Hematopoietic multipotent progenitor cell treated with erythropoietin and hydrocortisone succinate and interleukin-3 and kit ligand, for 15 days (in vitro differentiated cells): ENCODE results near the gene NKX2-8.
A peak's percentile ranks its signal among the peaks of the same experiment; 100 is the strongest.
"Not testable (repeated sequence)": the region's sequence is repeated elsewhere in the genome, so short reads cannot be mapped to it uniquely, and the experiment has no call there.

Experiments used
- DNase-seq: peaks from one replicate; pipeline ENCODE4 v3.0.0-alpha.2; 2015; ENCODE audit warnings: low spot score

Gene NKX2-8

DNA sequence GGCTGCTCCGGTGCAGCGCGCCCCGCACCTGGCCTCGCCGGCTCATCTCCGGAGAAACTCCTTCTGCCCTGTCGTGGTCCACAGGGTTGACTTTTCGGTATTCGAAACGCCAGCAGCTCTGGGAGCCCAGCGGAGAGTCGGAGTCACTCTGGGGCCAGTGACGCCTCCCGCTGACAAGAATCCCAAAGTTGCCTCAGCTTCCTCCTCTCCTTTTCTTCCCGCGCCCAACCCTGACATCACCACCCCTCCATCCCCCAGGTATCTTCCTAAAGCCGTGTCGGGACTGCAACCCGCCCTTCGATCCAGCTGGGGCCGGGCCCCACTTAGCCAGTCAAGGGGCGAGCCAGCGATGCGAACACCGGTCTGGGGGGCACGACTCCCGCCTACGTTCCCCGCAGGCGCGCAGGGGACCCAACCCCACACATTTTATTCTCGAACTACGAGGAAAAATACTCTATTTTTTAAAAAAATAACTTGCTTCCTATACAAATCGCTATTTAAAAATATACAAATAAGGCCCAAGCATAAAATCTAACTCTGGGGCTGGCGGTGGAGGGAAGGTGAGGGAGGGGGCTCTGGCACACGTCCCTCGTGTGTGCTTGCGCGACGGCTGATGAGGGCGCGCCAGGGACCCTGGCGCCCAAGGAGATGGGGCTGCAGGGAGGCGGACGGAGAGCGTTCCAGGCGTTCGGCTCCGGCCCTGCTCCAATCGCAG is 2.1 kb downstream of the NKX2-8 start:
- DNase-seq = no peak

DNA sequence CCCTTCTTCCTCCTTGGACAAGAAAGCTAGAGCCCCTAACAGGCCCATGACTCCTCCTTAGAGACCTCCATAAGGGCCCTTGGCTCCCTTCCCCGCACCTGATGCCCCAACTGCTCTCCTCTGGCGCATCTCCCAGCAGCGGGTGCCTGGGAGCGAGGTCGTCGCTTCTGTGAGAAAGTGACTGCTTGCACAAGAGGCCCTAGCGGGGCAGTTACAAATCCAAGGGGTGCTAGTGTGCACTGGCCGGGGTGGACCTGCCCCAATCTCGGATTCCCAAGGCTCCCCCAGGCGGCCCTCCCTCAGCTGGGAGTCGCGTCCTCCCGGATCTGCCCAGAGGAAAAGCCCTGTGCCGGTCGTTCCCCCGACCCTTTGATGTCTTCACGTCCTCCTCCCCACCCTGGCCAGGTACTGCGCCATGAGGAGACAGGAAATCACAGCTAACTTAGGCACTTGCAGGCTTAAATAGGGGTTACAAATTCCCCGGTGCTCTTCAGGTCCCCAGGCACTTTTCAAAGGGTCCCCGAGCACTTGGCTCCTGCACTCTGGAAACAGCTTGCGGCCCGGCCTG is 2.8 kb downstream of the NKX2-8 start:
- no peak for DNase-seq

DNA sequence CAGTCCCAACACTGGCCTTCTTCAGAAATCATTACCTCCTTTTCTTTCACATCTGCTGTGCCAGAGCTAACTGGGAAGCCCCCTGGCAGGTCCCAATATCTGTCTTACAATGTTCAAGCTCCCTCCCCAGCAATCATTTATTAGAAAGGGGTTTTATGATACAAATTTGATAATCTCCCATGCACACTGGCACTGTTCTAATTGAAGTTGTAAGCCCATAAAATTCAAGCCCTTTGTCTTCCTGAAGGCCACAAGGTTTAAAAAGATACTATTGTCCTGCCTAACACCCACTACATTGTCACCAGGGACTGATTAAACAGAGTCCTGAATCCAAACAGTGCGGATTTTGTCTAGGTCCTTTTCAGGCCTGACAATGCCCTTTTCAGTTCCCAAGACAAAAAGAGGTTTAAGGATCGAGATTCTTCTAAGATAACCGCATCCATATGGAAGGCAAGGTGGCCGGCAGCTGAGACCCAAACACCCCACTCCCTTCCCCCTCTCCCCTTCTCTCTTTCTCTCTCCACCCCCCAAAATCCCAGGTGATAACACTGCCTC is 3.3 kb downstream of the NKX2-8 start:
- DNase-seq = no peak

DNA sequence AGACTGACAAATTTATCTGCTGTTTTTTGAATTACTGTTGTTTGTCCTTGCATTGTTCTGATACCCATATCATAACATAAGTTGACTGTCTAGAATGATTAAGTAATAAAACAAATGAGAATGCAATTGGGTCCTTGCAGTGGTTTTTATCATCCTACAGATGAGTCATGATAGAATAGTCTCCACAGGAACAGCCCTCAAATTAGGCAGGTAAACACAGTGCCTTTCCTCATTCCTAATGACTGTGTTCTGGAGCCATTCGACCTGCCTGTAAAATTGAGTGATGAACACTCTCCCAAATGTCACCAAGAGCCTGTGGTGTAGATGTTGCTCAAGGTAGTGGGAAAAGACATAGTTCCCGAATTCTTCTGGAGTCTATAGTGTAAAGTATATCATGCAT is 12.3 kb downstream of the NKX2-8 start:
- DNase-seq = no peak

DNA sequence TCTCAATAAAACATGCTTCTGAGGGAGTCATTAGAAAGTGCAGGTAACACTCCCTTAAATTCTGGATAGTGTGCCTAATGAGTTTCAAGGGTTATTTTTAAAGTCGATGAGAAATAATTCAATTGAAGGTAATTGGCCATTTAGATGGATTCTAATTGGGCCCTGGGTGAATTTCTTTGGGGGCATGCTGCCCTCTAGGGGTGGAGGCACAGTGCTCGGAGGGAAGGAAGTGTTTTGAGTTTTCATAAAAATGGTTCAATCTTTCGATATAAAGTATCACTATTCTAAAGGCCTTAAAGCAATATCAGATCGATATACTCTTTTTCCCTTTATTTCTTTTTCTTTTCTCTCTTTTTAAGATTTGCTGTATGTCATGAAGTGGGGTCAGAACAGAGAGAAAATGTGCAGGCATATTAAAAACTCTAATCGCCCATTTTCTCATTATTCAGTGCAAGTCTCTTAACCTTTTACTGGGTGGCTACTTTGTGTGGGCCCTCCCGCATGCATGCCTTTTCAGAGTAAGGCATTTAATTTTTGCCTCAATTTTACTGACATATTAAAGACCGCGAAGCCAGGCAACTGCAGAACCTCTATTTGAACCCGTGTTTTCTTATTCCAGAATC is 25.5 kb downstream of the NKX2-8 start:
- peak; percentile 17 for DNase-seq

DNA sequence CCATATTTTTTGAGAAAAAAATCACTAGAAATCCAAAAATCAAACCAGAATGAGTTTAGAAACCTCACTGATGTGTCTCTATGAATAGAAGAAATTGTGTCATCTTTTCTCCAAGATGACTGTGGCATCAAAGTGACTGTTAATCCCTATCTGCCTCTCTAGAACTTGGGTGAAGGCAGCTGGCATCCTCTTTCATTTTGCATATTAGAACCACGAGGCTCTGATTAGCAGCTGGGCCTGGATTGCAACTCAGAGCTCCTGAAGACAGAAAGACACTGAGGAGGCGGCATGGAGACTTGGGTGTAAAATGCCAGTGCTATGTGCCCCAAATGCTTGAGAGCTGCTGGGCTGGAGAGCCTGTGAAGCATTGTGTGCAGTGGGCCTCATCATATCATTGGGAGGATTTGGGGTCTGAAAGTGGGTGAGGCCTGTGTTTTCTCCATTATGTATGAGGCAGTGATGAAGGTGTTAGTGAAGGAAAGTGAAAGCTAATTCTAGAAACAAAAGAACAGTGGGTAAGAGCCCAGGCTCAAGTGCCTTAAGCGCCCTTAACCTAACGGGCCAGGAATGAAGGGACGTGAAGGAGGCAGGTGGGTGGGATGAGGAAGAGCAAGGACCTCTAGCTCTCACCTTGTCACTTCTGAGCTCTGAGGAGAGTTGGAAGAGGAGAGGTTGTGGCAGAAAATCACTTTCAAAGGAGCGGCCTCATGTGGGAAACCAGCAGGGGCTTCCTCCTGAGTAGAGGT is 26.2 kb downstream of the NKX2-8 start:
- no peak for DNase-seq

DNA sequence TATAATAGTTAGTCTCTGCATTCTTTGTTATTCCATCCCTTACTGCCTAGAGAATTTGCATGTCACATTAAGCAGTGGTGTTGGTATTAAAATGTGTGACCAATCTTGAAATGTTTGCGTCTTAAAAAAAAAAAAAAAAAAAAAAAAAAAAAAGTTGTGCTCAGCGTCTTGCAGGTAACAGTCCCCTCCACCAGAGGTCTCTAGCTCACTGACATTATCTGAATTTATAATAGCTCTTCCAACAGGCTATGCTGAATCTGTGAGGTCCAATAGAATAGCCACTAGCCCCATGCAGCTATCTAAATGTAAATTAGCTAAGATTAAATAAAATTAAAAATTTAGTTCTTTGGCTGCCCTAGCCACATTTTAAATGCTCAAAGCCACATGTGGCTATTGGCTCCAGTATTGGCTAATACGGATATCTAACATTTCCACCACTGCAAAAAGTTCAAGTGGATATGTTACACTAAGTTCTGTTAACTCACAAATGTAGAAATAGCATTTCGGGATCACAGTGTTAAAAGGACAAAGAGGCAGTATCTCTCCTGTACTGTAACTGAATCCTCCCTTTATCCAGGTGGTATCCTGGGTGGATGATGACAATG is 28.7 kb downstream of the NKX2-8 start:
- DNase-seq = peak; percentile 18

DNA sequence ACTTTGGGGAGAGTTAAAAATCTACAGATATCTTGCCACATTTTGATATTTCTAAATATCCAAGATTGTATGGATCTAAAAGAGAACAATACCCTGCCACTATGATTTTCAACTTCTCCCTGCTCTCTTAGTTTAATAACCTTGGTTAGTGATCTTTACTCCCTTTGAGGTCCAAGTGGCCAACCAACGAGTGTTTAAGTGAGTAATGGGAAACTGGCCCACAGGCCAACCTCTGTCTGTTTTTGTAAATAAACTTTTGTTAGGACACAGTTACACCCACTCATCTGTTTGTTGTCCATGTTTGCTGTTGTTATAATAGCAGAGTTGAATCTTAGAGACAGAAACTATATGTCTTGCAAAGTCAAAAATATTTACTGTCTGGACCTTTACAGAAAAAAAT is 31.5 kb downstream of the NKX2-8 start:
- DNase-seq = no peak

DNA sequence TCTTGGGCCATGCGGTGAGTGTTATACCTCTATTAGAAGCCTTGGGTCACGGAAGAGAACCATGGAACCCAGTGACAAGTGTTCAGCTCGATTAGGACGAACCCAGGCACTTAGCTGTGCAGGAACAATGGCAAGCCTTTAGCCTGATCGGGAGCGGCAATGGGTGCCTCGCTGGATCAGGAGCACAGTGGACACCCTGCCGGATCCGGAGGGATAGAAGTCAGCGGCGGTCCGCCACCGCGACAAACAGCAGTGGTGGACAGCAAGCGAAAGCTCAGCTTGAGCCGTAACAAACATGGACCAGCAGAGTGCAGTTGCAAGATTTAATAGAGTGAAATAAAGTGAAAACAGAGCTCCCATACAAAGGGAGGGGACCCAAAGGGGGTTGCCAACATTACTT is 38.1 kb downstream of the NKX2-8 start:
- not testable (repeated sequence) for DNase-seq

DNA sequence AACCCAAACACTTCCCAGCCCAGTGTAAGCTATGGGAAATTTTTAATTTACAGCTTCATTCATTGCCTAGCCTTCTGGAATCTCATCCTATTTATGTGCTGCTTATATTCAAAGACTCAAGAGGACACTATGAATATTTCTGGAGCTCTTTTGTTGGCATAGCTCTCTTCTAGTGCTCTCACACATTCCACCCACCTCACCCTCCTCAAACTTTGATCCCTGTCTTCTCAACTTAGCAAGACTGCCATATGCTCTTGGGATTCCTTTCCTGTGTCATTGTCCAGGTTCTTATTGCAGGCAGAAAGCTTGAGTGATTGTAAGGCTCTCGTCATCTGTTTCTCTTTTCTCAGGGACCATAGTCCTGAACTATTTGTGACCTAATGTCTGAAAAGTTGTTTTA is 44.4 kb downstream of the NKX2-8 start:
- DNase-seq = no peak
